ENCODE results near the gene CORIN. TPM values are rescaled to one million over a fixed set of nuclear protein-coding genes. Genes with fewer than 3 reads are reported as not detected.

CORIN gene
- total RNA-seq, 1 donor from 2014 or later: 0.05 TPM

- H3K27ac Mint-ChIP-seq (ENCODE audit: unreplicated experiment): no peak overlapping the region
- H3K4me3 Mint-ChIP-seq: no peak overlapping the region
- no peak for DNase-seq (ENCODE audit: low read depth, low spot score)
- H3K9me3 Mint-ChIP-seq: no peaks in the 10 kb centered on the region
- H3K4me1 Mint-ChIP-seq: no peaks in the 10 kb centered on the region
- H3K27me3 Mint-ChIP-seq (ENCODE audit: low read depth): no peaks in the 10 kb centered on the region
- TF ChIP-seq, protein P1, sequence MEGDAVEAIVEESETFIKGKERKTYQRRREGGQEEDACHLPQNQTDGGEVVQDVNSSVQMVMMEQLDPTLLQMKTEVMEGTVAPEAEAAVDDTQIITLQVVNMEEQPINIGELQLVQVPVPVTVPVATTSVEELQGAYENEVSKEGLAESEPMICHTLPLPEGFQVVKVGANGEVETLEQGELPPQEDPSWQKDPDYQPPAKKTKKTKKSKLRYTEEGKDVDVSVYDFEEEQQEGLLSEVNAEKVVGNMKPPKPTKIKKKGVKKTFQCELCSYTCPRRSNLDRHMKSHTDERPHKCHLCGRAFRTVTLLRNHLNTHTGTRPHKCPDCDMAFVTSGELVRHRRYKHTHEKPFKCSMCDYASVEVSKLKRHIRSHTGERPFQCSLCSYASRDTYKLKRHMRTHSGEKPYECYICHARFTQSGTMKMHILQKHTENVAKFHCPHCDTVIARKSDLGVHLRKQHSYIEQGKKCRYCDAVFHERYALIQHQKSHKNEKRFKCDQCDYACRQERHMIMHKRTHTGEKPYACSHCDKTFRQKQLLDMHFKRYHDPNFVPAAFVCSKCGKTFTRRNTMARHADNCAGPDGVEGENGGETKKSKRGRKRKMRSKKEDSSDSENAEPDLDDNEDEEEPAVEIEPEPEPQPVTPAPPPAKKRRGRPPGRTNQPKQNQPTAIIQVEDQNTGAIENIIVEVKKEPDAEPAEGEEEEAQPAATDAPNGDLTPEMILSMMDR (conservative IDR thresholded peaks at IDR 0.05): no peak
- no peaks in the 10 kb centered on the region for H3K36me3 Mint-ChIP-seq (ENCODE audit: low read depth)
Observed at GRCh38 chr4:47598320-47598719, 239.5 kb downstream of the CORIN start.

DNA sequence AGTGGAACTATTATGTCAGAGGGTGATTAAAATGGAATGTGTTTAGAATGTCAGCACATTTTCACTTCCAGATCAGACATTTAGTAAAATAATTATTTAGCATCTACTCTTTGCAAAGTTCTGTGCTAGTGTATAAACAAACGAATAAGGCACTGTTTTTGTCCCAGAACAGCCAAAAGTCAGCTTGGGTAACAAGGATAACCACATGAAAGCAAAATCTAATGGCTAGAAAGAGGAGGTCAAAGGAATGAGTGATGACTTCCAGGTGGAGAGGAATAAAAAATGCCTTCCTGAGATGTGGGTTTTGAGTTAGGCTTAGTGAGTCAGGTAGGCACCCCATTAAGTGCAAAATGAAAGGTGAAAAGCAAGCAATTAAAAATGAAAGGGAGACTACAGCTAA, 240.2 kb downstream of the CORIN start:
- H3K4me1 Mint-ChIP-seq: no peaks in the 10 kb centered on the region
- no peaks in the 10 kb centered on the region for H3K36me3 Mint-ChIP-seq (ENCODE audit: low read depth)
- TF ChIP-seq, protein P1 (conservative IDR thresholded peaks at IDR 0.05): no peak
- H3K27me3 Mint-ChIP-seq (ENCODE audit: low read depth): no peaks in the 10 kb centered on the region
- no peaks in the 10 kb centered on the region for H3K9me3 Mint-ChIP-seq
- H3K4me3 Mint-ChIP-seq: no peak overlapping the region
- H3K27ac Mint-ChIP-seq (ENCODE audit: unreplicated experiment): no peak overlapping the region
- DNase-seq (ENCODE audit: low read depth, low spot score): no peak

DNA sequence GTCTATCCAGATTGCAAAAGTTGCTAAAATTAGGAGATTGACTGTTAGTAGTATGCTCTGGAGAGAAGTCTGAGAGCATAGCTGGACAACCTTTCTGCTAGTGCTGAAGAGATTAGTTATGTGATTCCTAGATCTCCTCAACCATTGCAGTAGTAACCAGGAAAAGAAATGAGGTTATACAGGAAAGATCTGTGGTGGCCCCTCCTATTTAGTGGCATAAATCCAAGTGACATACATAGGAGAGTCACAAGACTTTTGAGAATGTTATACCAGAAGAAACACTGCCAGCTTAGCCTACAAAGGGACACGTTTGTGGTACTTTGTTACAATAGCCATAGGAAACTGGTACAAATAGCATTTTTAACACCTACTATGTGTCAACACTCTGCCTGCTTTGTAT, 247.5 kb downstream of the CORIN start:
- Mint-ChIP-seq H3K9me3 (peaks cover 3% of the 10 kb centered on the region), H3K27ac (ENCODE audit: unreplicated experiment) (no peak overlapping the region), H3K4me3 (no peak overlapping the region), H3K4me1 (no peaks in the 10 kb centered on the region), H3K27me3 (ENCODE audit: low read depth) (no peaks in the 10 kb centered on the region), H3K36me3 (ENCODE audit: low read depth) (peaks cover 15% of the 10 kb centered on the region)
- TF ChIP-seq, protein P1 (conservative IDR thresholded peaks at IDR 0.05): no peak
- DNase-seq (ENCODE audit: low read depth, low spot score): no peak

DNA sequence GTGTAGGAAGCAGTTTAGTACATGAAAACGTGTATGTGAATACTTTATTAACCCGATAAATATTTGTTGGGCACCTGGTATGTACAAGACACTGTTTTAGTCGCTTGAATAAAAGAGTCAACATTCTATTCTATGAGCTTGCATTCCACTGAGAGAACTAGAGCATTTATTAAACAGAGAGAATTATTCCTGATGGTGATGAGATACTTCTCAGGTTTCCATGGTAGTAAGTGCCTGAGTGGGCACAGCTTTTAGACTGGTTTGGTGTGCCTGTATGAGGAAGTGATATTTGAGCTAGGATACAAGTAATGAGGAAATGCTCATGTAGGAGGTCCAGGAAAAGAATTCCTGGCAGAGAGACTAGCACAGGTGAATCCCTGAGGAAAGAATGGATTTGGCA, 258.6 kb downstream of the CORIN start:
- H3K36me3 Mint-ChIP-seq (ENCODE audit: low read depth): peaks cover 5% of the 10 kb centered on the region
- TF ChIP-seq, protein P1 (conservative IDR thresholded peaks at IDR 0.05): no peak
- H3K27me3 Mint-ChIP-seq (ENCODE audit: low read depth): no peaks in the 10 kb centered on the region
- no peak for DNase-seq (ENCODE audit: low read depth, low spot score)
- H3K9me3 Mint-ChIP-seq: no peaks in the 10 kb centered on the region
- H3K4me3 Mint-ChIP-seq: no peak overlapping the region
- no peaks in the 10 kb centered on the region for H3K4me1 Mint-ChIP-seq
- no peak overlapping the region for H3K27ac Mint-ChIP-seq (ENCODE audit: unreplicated experiment)

DNA sequence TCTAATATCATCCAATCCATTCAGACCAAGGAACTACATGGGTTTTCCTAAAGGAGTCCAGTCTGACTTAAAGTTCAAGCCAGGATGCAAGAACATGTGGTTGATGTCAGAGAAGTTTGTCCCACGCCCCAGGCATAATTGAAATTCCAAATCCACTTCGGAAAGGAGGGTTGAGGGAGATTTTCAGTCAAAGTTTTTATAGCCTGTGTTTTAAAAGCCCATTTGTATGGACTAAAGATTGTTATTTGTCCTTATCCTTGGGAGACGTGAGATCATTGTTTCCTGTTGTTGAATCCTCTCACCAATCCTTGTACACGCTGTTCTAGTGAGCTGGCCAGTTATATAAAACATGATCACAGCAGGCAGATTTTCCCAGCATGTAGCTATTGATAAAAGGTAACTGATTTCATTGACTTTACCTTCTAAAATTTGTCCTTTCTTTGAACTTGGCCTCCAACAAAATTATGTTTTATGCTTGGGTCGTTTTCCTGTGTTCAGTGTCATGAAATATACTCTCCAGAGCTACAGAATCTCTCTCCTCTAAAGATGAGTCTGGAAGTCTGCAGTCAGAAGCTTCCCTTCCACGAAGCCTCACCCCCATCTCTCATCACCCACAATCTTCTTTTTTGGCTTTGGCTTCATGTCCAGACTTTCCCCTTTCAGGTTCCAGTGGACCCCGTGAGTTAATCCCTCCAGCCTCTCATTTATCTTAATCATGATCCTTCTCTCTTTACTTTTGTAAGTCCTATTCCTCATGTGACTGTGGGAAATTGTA, 259.9 kb downstream of the CORIN start:
- TF ChIP-seq, protein P1 (conservative IDR thresholded peaks at IDR 0.05): no peak
- no peaks in the 10 kb centered on the region for H3K27me3 Mint-ChIP-seq (ENCODE audit: low read depth)
- no peaks in the 10 kb centered on the region for H3K4me1 Mint-ChIP-seq
- no peaks in the 10 kb centered on the region for H3K9me3 Mint-ChIP-seq
- DNase-seq (ENCODE audit: low read depth, low spot score): no peak
- peaks cover 5% of the 10 kb centered on the region for H3K36me3 Mint-ChIP-seq (ENCODE audit: low read depth)
- H3K27ac Mint-ChIP-seq (ENCODE audit: unreplicated experiment): no peak overlapping the region
- no peak overlapping the region for H3K4me3 Mint-ChIP-seq

Data from neural crest cell (in vitro differentiated cells).